Gastrocnemius medialis (tissue), 4 donors: ENCODE measurements around the gene FAM163B.

Experiments
- POLR2A ChIP-seq, 2 donors: fragments of 450-650 bp; IDR thresholded peaks; one replicate each; pipeline ENCODE4 v1.6.1; 2017; ENCODE audit warnings: antibody characterized with exemption in 2 of 2, mild to moderate bottlenecking in 2 of 2, moderate library complexity in 2 of 2
- TF ChIP-seq, protein P1 (sequence below), 5 experiments: fragments of 450-650 bp in 3 of 5; fragments of 200-600 bp in 2 of 5; sonication (generic) in 2 of 5; IDR thresholded peaks in 4 of 5; conservative IDR thresholded peaks in 1 of 5; 1 replicate in 4 of 5; 2 replicates in 1 of 5; pipeline ENCODE4 v1.5.1; 2016 to 2019; ENCODE audit warnings: antibody characterized with exemption in 5 of 5, mild to moderate bottlenecking in 3 of 5, moderate library complexity in 3 of 5

DNA sequence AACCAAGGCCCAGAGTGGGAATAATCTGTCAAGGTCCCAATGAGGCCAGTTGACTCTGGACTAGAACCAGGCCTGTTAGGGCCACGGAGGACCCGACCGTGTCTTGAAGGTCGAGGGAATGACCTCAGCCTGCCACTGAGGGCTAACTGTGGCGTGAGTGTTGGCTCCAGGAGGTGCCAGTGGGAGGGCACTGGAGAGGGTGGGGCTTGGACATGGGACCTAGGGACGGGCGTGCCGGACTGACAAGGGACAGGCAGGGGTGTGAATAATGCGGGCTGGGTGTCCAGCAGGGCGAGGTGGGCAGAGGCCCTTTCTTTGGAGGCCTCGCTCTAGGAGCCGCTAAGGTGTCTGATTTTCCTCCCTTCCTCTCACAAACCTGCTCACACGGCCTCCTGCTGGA, 67.2 kb downstream of the FAM163B start:
- no peak for TF ChIP-seq POLR2A (IDR thresholded peaks at IDR 0.05)
- TF ChIP-seq, protein P1, sequence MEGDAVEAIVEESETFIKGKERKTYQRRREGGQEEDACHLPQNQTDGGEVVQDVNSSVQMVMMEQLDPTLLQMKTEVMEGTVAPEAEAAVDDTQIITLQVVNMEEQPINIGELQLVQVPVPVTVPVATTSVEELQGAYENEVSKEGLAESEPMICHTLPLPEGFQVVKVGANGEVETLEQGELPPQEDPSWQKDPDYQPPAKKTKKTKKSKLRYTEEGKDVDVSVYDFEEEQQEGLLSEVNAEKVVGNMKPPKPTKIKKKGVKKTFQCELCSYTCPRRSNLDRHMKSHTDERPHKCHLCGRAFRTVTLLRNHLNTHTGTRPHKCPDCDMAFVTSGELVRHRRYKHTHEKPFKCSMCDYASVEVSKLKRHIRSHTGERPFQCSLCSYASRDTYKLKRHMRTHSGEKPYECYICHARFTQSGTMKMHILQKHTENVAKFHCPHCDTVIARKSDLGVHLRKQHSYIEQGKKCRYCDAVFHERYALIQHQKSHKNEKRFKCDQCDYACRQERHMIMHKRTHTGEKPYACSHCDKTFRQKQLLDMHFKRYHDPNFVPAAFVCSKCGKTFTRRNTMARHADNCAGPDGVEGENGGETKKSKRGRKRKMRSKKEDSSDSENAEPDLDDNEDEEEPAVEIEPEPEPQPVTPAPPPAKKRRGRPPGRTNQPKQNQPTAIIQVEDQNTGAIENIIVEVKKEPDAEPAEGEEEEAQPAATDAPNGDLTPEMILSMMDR (IDR thresholded peaks at IDR 0.05 in 4 of 5, conservative IDR thresholded peaks at IDR 0.05 in 1 of 5): no peak
